Posterior vena cava (tissue), 2 donors: ENCODE results near the gene PLCG2. TPM values are rescaled to one million over a fixed set of nuclear protein-coding genes. Genes with fewer than 3 reads are reported as not detected.
A peak's percentile ranks its signal among the peaks of the same experiment; 100 is the strongest.
"Not testable (repeated sequence)": the region's sequence is repeated elsewhere in the genome, so short reads cannot be mapped to it uniquely, and the experiment has no call there.

Experiments
- DNase-seq: peaks from one replicate; pipeline ENCODE4 v3.0.0-alpha.2; 2020; ENCODE audit warnings: low spot score
- intact Hi-C, 2 donors: fragments of 100-400 bp; cut with DNase I; formaldehyde crosslinking; loops; one replicate each; pipeline versions ENCODE4 v1.14.1 to v1.14.2; 2022 to 2023
- total RNA-seq, 2 donors: library from RNA; stranded (reverse); fragmentation: NEBNext Ultra II Directional; extraction: Animal tissue kit (Norgen Biotek cat#: 25700); gene quantifications; one replicate each; pipeline ENCODE4 v1.2.1, GENCODE V29; 2021
- donor health status: DM: yes; HTN: yes; CAD: no.
- donor health status: DM: yes; HTN: yes; CAD: no.

PLCG2 gene
- total RNA-seq, 2 donors from 2014 or later: 15.9 to 24.5 TPM

DNA sequence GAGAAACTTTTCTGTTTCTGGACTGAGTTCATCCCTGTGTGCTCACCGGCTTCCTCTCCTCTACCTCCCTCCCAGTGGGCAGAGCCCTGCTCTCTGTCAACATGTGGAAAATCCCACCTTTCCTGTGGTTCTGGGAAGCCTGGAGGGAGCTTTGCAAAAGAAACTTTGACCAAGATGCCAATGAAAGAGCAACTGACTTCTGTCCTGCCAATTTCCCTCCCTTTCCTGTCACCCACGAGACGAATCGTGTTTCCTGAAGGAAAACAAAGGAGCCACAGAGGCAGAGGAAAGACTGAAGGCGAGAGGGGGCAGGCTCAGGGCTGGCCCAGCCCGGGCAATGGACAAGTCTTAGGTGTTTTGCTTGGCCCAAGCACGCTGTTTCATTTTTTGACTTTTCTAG, 82.8 kb downstream of the PLCG2 start:
- intact Hi-C loops: no loop called here
- DNase-seq: no peak

DNA sequence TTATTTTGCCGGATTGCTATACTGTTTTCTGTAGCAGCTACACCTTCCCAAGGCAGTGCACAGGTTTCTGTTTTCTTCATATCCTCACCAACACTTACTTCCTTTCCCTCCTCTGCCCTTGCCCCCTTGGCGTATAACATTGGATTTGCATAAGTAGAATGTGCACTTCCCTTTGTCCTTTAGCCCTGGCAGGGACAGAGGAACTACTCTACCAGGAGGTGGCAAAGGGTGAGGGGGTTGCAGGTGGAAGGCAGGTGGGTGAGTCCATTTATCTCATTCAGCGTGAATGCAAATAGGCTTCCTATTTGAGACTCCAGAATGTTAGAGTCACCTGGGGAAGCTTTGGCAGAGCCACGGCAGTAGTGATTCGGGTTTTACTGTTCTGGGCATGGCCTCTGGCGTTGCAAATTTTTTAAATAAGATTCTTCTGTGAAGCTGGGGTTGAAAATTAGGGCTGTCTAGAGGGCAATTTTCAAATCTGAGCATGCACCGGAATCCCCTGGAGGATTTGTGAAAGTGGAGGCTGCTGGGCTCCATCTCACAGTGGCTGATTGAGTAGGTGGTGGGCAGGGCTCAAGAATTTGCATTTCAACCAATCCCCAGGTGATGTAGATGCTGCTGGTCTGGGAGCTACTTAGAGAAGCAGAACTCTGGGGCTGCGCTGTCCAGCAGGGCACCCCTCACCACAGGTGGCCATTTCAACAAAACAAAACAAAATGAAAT, 84.7 kb downstream of the PLCG2 start:
- DNase-seq: no peak
- intact Hi-C loops: no loop called here

DNA sequence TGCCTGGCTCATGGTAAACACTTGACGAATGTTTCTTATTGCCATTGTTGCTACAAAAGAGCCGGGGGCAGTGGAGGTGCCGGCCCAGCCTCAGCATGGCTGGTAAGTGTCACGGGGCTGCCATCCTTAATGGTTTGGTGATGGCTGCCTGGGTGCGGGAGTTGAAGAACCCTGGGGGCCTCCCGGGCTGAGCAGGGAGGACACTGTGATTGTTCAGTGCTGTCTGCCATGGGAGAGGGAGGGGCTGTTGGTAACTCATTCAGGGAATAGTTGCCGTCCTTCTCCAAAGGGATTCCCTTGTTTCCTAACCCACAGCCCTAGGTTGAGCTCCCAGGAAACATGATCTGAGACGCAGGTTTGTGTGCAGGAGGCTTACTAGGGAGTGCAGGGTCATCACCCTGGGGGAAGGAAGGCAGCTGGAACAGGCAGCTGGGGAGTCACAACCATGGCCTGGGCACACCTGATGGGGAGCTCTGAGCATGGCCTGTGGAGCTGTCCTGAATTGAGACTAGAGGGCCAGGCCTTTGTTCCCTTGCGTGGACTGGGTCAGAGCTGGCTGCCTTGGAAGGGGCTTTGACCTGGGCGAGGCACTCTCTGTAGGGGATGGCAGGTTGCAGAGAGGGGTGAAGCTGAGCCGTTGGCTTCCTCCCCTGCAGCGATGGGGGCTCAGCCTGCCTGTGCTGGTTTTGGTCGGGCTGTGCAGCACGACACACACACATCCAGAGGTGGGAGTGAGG, 85.7 kb downstream of the PLCG2 start:
- intact Hi-C loops: no loop called here
- no peak for DNase-seq

DNA sequence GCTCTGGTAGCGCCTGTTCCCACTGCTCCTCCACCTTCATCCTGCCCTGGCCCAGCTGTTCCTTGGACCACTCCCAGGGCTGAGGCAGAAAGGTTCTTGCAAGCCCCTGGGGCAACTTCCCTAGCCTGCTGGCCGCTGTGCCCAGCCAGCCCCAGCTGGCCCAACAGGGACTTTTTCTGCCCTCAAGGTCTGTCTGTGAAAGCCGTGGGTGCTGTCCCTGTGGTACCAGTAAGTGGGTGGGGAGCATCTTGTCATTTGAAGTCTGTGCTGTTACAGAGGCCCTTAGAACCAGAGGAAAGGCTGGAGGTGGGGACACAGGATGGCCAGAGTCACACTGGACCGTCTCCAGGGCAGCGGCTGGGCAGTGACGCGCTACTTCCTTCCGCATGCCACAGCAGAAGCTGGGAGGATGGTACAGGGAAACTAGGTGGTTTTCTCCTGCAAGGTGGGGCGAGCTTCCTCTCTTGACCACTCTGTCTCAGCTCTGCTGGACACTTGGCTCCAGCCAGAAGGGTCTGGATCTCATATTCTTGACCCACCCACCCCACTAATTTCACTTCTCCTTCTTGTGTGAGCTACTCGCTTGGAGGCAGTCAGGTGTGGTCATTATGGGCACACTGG, 87.8 kb downstream of the PLCG2 start:
- DNase-seq: peak; percentile 92

DNA sequence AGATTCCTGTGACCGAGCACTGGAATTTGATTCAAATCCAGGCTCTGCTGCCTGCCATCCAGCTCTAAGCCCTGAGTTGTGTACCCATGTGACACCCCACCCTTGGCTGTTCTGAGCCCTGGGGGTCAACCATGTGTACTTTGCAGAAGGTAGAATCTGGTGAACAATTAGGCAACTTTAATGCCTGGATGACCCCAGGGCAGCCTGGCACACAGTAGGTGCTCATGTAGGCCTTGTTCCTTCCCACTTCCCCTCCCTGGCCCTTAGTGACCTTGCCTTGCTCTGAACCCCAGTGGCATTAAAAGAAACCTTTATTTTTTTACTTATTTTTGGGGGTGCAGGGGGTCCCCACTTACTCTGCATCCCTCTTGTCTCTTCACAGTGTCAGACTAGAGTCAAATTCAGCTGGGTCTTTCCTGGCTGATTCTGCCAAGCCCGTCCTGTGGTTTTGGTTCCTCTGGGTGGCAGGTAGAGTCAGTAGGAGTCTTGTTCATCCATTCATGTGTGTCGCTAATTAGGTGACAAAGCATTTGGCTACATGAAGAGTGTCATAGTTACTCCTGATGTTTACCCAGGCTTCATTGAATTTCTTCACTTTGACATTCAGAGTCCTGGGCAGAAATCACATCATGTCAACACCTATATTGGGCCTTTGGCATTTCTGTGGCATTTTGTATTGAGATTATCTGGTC, 89.1 kb downstream of the PLCG2 start:
- intact Hi-C loops: no loop called here

More for the DNA sequence above, 87.8 kb downstream of the PLCG2 start:
- intact Hi-C loops: no loop called here

DNA sequence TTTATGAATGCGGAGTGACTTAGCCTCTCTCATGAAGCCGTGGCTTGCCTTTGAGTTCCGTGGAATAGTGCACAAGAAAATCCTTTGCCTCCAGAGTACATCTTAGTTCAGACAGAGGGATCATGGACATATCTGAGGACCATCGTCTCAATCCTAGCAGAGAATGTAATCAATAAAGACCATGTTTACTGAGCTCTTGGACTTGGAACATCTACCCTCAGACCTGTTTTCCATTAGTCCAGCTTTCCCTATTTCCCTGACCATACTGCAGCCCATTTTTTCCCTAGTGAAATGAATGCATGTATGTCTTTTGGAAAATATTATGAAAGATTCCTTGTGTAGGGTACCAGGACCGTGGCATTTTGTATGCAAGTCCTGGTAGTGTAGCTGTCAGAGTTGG, 90.2 kb downstream of the PLCG2 start:
- intact Hi-C loops: no loop called here
- no peak for DNase-seq

More for the DNA sequence above, 89.1 kb downstream of the PLCG2 start:
- no peak for DNase-seq

DNA sequence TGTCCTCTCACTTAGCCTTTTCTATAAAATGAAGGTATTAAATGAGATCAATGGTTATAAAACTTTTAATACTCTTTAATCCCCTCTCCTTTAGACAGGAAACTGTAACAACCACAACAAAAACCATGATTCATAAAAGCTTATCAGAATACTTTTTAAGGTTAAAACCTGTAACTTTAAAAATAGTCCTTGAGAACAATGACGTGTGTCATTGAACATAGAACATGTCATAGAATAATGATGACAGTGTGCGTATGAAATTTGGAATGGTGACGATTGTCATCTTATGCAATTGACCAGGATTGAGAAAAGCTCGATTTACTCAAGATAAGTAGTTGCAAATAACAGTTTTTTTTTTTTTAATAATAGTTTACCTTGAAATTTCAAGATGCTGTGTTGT, 94.1 kb downstream of the PLCG2 start:
- intact Hi-C loops: no loop called here
- DNase-seq: no peak

DNA sequence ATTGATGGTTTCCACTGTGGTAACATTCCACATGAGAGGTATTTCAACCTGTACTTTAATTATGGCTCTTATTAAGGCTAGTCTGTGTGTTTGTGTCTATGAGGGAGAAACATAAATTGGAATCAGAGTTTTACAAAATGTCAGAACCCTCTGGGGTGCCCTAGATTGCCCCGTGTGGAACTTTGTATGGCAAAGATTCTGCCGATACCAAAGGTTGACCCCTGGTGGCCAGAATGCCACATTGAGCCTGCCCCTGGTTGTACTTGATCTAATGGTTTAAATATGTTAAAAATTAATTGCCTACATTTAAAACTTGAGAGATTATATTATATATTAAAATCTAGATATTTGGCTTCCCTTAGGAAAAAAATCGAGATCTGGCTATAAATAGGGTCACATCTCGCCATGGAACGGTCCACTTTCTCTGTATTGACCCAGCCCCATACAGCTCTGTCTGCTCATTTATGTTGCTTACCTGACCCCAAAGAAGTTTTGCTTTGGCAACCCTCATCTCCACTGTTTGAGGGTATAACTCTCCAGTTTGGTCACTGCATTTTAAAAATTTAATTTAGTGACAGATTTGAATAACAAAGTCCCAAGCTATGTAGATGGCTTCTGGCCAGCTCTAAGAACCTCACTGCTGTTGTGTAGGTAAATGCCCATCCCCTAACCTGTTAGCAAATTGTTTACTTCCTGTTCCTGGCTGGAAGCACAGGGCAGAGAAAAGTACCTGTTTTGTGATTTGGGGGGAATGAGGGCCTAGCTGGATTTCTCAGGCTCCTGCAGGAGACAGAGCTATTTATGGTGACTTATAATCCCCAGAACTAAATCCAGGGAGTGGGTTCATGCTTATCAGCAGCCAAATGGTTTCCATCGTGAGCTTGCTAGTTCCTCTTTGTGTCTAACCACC, 95.0 kb downstream of the PLCG2 start:
- no peak for DNase-seq

DNA sequence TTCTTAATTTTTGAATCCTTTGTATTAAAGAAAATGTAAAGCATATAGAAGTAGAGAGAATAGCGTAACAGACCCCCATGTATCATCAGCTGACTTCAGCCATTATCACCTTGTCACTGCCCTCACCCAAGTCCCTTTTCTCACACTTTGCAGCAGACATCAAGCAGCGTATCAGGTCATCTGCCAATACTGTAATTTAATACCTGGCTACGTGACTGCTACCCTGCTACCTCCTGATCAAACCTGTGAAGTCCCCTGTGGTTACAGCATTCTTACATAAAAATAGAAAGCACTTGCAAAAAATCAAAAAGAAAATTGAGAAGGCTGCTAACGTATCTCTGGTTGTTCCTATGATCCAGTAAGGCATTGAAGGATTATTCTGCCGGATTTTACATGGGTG, 96.4 kb downstream of the PLCG2 start:
- DNase-seq: no peak
- intact Hi-C loops: no loop called here

More for the DNA sequence above, 95.0 kb downstream of the PLCG2 start:
- intact Hi-C loops: no loop called here

DNA sequence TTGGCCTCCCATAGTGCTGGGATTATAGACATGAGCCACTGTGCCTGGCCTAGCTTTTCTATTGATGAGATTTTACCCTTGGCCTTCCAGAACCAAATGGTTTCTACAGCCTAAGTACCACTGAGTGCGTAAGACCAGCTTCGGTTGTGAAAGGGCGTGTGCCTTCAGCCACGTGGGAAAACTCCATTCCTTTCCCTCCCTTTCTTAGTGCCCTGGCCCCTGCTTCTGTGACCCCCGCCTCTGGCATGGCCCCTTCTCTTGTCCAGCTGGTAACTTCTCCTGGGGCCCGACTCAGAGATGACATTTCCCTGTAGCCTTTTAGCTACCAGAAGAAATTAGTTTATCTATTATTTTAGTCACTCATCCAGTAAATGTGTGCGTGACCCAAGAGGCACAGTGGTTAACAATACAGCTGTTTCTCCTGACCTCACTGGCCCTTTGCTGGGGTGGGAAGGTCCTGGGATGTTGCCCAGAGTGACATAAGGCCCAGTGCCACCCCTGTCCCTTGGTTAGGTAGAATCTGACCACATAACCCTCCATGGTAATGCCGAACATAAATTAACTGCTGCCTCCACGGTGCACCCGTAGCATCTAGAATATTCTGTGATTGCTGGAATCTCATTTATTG, 97.3 kb downstream of the PLCG2 start:
- intact Hi-C loops: no loop called here
- no peak for DNase-seq

DNA sequence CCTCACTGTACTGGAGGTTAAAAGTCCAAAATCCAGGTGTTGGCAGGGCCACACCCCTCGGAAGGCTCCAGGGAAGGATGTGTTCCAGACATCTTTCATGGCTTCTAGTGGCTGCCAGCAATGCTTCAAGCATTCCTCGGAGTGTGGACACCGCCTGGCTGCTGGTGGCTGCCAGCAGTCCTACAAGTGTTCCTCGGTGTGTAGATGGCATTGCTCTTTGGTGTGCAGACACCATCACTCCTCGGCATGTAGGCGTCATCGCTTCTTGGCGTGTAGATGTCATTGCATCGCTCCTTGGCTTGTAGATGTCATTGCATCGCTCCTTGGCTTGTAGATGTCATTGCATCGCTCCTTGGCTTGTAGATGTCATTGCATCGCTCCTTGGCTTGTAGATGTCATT, 98.4 kb downstream of the PLCG2 start:
- intact Hi-C loops, DNase-seq: not testable (repeated sequence)

DNA sequence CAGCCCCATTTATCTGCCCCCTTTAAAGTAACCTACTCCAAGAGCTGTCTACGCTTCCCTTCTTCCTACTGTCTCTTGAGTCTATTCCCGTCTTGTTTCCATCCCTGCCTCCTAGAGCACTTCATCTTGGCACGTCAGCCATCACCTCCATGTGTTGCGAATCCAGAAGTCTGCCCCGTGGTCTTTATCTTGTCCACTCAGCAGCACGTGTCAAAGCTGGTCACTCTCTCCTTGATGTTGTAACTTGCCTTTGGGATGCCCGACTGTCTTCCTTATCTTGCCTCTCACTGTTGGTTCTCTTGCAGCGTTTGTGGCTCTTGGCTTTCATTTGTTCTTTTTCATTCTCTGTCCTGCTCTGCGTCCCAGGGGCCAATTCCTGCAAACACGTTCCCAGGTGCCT, 99.4 kb downstream of the PLCG2 start:
- intact Hi-C loops: no loop called here
- DNase-seq: no peak

DNA sequence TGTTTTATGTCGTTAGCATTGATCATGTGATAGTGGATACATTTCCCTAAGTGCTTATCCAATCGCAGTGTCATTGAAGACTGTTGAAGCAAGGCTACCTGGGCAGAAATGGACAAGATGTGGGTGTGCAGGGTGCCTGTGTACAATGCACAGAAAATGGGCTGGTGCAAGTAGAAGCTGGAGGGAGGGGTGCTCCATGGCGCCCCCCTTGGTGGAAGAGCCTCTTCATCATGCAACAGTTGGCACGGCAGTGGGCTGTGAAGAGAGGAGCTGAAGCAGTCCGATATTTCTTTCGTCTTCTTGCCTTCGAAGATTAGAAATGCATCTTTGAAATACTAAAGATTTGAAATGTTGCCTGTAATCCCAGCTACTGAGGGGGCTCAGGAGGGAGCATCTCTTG, 100.5 kb downstream of the PLCG2 start:
- intact Hi-C loops: no loop called here

DNA sequence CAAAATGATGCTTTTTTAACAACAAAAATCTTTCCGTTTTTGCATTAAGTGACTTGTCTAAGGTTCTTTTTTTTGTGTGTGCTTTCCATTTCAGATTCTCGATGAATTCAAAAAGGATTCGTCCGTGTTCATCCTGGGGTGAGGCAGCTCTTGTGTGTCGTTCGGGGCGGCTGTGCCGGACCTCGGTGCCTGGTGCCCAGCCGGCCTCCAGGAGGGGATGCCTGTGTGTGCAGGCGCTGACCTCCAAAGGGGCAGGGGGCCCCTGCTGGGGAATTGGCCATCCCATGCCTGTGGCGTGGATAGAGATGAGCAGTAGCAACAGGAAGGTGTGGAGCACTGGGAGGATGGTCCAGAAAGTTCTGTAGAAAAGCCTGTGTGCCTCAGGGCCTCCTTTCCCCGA, 101.7 kb downstream of the PLCG2 start:
- DNase-seq: no peak
- intact Hi-C loops: no loop called here

More for the DNA sequence above, 100.5 kb downstream of the PLCG2 start:
- DNase-seq: no peak

DNA sequence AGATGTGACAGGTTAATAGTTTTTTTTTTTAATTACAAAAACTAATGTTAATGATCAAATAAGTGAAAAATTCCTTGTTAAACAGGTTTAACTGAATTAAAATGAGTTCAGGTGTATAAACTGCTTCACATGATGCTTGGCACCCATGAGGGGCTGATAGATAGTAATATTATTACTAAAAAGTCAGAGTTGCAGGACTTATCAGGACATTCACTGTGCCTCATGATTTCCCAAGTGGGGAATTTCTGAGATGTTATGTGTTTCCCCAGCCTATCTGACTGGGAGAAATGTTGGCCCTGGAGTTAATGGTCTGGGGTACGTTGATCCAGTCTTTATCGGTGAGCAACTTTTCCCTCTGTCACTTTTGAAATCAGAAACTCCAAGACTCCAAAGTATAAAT, 102.1 kb downstream of the PLCG2 start:
- DNase-seq: no peak
- intact Hi-C loops: no loop called here

DNA sequence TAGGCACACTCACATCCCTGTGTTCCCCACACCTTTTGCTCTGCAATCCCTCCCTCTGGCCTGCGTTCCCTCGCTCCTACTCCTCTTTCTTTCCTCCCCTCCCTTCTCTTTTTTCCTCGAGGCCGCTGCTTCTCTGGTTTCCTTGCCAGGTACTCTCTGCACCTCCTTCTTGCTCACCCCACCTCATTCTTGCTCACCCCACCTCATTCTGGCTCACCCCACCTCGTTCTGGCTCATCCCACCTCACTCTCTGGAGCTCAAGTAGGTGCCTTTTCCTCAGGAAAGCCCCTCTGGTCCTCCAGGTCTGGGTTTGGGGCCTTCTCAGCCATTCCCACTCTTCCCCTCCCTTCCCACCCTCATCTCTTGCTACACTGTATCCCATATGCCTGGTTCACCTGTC, 103.5 kb downstream of the PLCG2 start:
- intact Hi-C loops: no loop called here
- DNase-seq: no peak

DNA sequence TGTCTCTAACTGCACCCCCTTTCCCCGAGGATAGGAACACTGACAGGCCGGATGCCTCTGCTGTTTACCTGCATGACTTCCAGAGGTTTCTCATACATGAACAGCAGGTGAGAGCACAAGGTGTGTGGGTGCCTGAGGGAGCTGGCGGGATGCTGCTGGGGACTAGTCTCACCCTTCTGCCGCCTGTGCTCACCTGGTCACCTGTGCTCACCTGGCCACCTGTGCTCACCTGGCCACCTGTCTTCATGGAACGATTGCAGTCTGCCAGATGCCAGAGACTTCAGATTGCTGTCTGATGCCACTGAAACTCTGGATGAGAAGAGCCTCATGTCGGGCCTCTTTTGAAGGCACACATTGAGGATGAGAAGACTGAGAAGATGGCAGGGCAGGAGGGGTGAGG, 104.1 kb downstream of the PLCG2 start:
- no peak for DNase-seq
- intact Hi-C loops: no loop called here

DNA sequence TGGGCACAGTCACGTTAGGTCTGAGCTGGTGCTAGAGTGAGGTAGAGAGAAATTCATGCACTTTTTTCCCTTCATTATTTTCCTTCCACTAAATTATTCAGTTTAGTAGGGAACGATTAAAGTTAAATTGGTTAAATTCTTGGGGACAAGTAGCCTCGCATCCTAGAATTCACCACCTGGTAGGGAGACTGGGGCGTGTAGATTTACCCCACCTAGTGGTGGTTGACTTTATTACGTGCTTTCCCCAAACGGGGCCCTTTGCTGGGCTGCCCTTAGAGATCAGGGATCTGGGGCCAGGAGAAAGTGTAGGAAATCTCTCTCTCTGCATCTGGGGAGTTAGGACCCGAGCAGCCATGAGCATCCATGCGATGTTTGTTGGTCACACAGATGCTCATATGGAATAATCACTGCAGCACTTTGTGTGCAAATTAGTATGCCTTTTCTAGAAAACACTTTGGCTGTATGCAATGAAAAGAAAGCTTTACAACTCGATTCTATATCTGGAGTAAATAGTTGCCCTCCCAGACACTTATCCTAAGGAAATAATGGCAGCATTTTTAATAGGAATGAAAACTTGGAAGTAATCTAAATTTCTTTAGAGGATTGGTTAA, 107.0 kb downstream of the PLCG2 start:
- intact Hi-C loops: no loop called here
- DNase-seq: peak; percentile 30
